H9 (cell line): ENCODE data around the gene ZC3H6. TPM values are rescaled to one million over a fixed set of nuclear protein-coding genes. Genes with fewer than 3 reads are reported as not detected.
A peak's percentile ranks its signal among the peaks of the same experiment; 100 is the strongest.

ENCODE experiments used
- DNase-seq: peaks from one replicate; pipeline ENCODE4 v3.0.0-alpha.2; 2017
- H2AFZ ChIP-seq: one replicate; pipeline ENCODE4 v1.6.1; 2013; ENCODE audit warnings: mild to moderate bottlenecking, low read length, control low read depth, moderate library complexity
- H2AK5ac ChIP-seq: 2 replicates; pipeline ENCODE4 v1.6.1; 2013; ENCODE audit warnings: low read length, control low read depth, mixed read lengths; ENCODE audit not compliant: insufficient read length
- H2BK120ac ChIP-seq: one replicate; pipeline ENCODE4 v1.6.1; 2013; ENCODE audit warnings: low read depth, mild to moderate bottlenecking, low read length, control low read depth, inconsistent platforms; ENCODE audit not compliant: poor library complexity, severe bottlenecking
- H2BK12ac ChIP-seq: 2 replicates; pipeline ENCODE4 v1.6.1; 2013; ENCODE audit warnings: low read length, control low read depth, mixed read lengths, low read depth; ENCODE audit not compliant: insufficient read length
- H2BK15ac ChIP-seq: 2 replicates; pipeline ENCODE4 v1.6.1; 2013; ENCODE audit warnings: low read depth, low read length, control low read depth
- H2BK20ac ChIP-seq: one replicate; pipeline ENCODE4 v1.6.1; 2013; ENCODE audit warnings: low read depth, mild to moderate bottlenecking, low read length, control low read depth, inconsistent platforms; ENCODE audit not compliant: poor library complexity, severe bottlenecking
- H2BK5ac ChIP-seq: 2 replicates; pipeline ENCODE4 v1.6.1; 2013; ENCODE audit warnings: low read length, control low read depth, mixed read lengths; ENCODE audit not compliant: insufficient read length
- H3K14ac ChIP-seq: 2 replicates; pipeline ENCODE4 v1.6.1; 2013; ENCODE audit warnings: low read length, control low read depth; ENCODE audit not compliant: insufficient read depth
- H3K18ac ChIP-seq: 2 replicates; pipeline ENCODE4 v1.6.1; 2013; ENCODE audit warnings: low read depth, mild to moderate bottlenecking, mixed read lengths, low read length, control low read depth; ENCODE audit not compliant: insufficient read length
- H3K23ac ChIP-seq: 2 replicates; pipeline ENCODE4 v1.6.1; 2013; ENCODE audit warnings: low read length, control low read depth, mixed read lengths, low read depth; ENCODE audit not compliant: insufficient read length
- H3K23me2 ChIP-seq: 2 replicates; pipeline ENCODE4 v1.6.1; 2013; ENCODE audit warnings: low read depth, mild to moderate bottlenecking, mixed read lengths, low read length, control low read depth; ENCODE audit not compliant: insufficient read length, poor library complexity, severe bottlenecking
- H3K27ac ChIP-seq: 2 replicates; pipeline ENCODE4 v1.5.1; 2013; ENCODE audit warnings: low read length, control low read depth, mixed read lengths, low read depth; ENCODE audit not compliant: insufficient read length
- H3K27me3 ChIP-seq: 2 replicates; pipeline ENCODE4 v1.6.1; 2013; ENCODE audit warnings: low read length, control low read depth, inconsistent platforms; ENCODE audit not compliant: insufficient read depth
- H3K4ac ChIP-seq: 2 replicates; pipeline ENCODE4 v1.6.1; 2013; ENCODE audit warnings: low read depth, mild to moderate bottlenecking, control low read depth, inconsistent platforms, low read length, moderate library complexity
- H3K4me1 ChIP-seq: 2 replicates; pipeline ENCODE4 v1.6.1; 2013; ENCODE audit warnings: low read length, control low read depth, inconsistent platforms; ENCODE audit not compliant: insufficient read depth
- H3K4me2 ChIP-seq: 2 replicates; pipeline ENCODE4 v1.6.1; 2013; ENCODE audit warnings: low read length, control low read depth, mixed read lengths; ENCODE audit not compliant: insufficient read length, insufficient read depth
- H3K56ac ChIP-seq: 2 replicates; pipeline ENCODE4 v1.6.1; 2013; ENCODE audit warnings: low read depth, mild to moderate bottlenecking, mixed read lengths, low read length, control low read depth; ENCODE audit not compliant: insufficient read length
- H3K79me1 ChIP-seq: 2 replicates; pipeline ENCODE4 v1.6.1; 2013; ENCODE audit warnings: low read depth, mild to moderate bottlenecking, moderate library complexity, low read length, control low read depth, inconsistent platforms; ENCODE audit not compliant: insufficient read depth, poor library complexity, severe bottlenecking
- H3K79me2 ChIP-seq: 2 replicates; pipeline ENCODE4 v1.6.1; 2013; ENCODE audit warnings: low read length, control low read depth, inconsistent platforms; ENCODE audit not compliant: insufficient read depth
- H3K9ac ChIP-seq: 2 replicates; pipeline ENCODE4 v1.6.1; 2013; ENCODE audit warnings: low read length, control low read depth, mixed read lengths; ENCODE audit not compliant: insufficient read length; ENCODE audit errors: extremely low read depth
- H3K9me3 ChIP-seq: one replicate; pipeline ENCODE4 v1.6.1; 2013; ENCODE audit warnings: low read depth, low read length, inconsistent platforms; ENCODE audit not compliant: control insufficient read depth
- H3T11ph ChIP-seq: one replicate; pipeline ENCODE4 v1.6.1; 2013; ENCODE audit warnings: mild to moderate bottlenecking, low read length, control low read depth, inconsistent platforms
- H4K20me1 ChIP-seq: one replicate; pipeline ENCODE4 v1.6.1; 2013; ENCODE audit not compliant: control insufficient read depth, insufficient read length, insufficient read depth
- H4K5ac ChIP-seq: 2 replicates; pipeline ENCODE4 v1.6.1; 2013; ENCODE audit warnings: low read depth, mild to moderate bottlenecking, mixed read lengths, low read length, control low read depth; ENCODE audit not compliant: insufficient read length
- H4K8ac ChIP-seq: replicated peaks from 2 replicates; pipeline ENCODE4 v1.6.1; 2013; ENCODE audit warnings: low read length, control low read depth, mixed read lengths, low read depth; ENCODE audit not compliant: insufficient read length
- H4K91ac ChIP-seq: 2 replicates; pipeline ENCODE4 v1.6.1; 2013; ENCODE audit warnings: low read depth, mild to moderate bottlenecking, moderate library complexity, mixed read lengths, low read length, control low read depth; ENCODE audit not compliant: insufficient read length
- H3K27ac Mint-ChIP-seq, 3 experiments: 2 replicates in 2 of 3; 3 replicates in 1 of 3; pipeline ENCODE4 v1.8.0; 2020 to 2021; ENCODE audit warnings: mixed read lengths in 3 of 3, mild to moderate bottlenecking in 1 of 3, moderate library complexity in 1 of 3
- H3K27me3 Mint-ChIP-seq: 2 replicates; pipeline ENCODE4 v1.8.0; 2021; ENCODE audit warnings: low read depth, mild to moderate bottlenecking, moderate library complexity, mixed read lengths
- H3K36me3 Mint-ChIP-seq, 3 experiments: 2 replicates in 2 of 3; 3 replicates in 1 of 3; pipeline ENCODE4 v1.8.0; 2020 to 2021; ENCODE audit warnings: low read depth in 3 of 3, mixed read lengths in 3 of 3; ENCODE audit not compliant: insufficient read depth in 1 of 3
- H3K4me1 Mint-ChIP-seq, 2 experiments: 2 replicates each; pipeline ENCODE4 v1.8.0; 2020; ENCODE audit warnings: mixed read lengths in 2 of 2
- H3K4me3 Mint-ChIP-seq, 2 experiments: 2 replicates in 1 of 2; 3 replicates in 1 of 2; pipeline ENCODE4 v1.8.0; 2020 to 2021; ENCODE audit warnings: mild to moderate bottlenecking in 2 of 2, mixed read lengths in 2 of 2, moderate library complexity in 1 of 2
- H3K9me3 Mint-ChIP-seq, 2 experiments: 2 replicates in 1 of 2; 3 replicates in 1 of 2; pipeline ENCODE4 v1.8.0; 2020; ENCODE audit warnings: mild to moderate bottlenecking in 2 of 2, mixed read lengths in 2 of 2, moderate library complexity in 1 of 2
- CTCF ChIP-seq: fragments of 200-600 bp; sonication (generic); conservative IDR thresholded peaks from 3 replicates; pipeline ENCODE4 v1.8.0; 2021; ENCODE audit warnings: antibody characterized with exemption, mild to moderate bottlenecking
- WGBS: extraction: QIAGEN DNeasy Blood & Tissue Kit; methylation state at CpG from one replicate; pipeline ENCODE4 v1.1.7; 2013; ENCODE audit warnings: missing lambda C conversion rate, low lambda C conversion rate, mixed read lengths; ENCODE audit not compliant: insufficient read length; ENCODE audit errors: extremely low coverage; 5-methylcytosine and 5-hydroxymethylcytosine counted together
- total RNA-seq: library from RNA; stranded (reverse); gene quantifications from 2 replicates; pipeline ENCODE4 v1.2.1, GENCODE V29; 2021

Gene ZC3H6
- total RNA-seq, 1 experiment from 2014 or later, result 3.5 TPM

GRCh38 chr2:112254466-112255240, 20.7 kb upstream of the ZC3H6 start, which contains the start of gene ZC3H8:
ZC3H8 (minus strand) TSS chr2:112255042; CDS start chr2:112254981, 61 bp downstream.
- Histone ChIP-seq H3K9ac (peak within 1 kb of the TSS; percentile 53), H2AK5ac (no peak within 1 kb of the TSS), H3K79me2 (no peaks in the 10 kb centered on the region), H3K56ac (no peak within 1 kb of the TSS), H2BK120ac (no peak within 1 kb of the TSS), H3T11ph (no peak within 1 kb of the TSS), H3K4ac (no peak within 1 kb of the TSS), H4K5ac (no peak within 1 kb of the TSS), H2BK5ac (no peak within 1 kb of the TSS), H2AFZ (no peak within 1 kb of the TSS), H3K79me1 (no peaks in the 10 kb centered on the region), H3K9me3 (no peaks in the 10 kb centered on the region), H4K91ac (no peak within 1 kb of the TSS), H2BK12ac (no peak within 1 kb of the TSS), H2BK20ac (no peak within 1 kb of the TSS), H3K27me3 (no peaks in the 10 kb centered on the region), H2BK15ac (no peak within 1 kb of the TSS), H3K14ac (peak within 1 kb of the TSS; percentile 68; the same call in 1 of the 2 replicates), H3K23ac (no peak within 1 kb of the TSS), H3K23me2 (peaks cover 3% of the 10 kb centered on the region), H4K8ac (no peak within 1 kb of the TSS), H4K20me1 (no peaks in the 10 kb centered on the region), H3K4me1 (peaks cover 1% of the 10 kb centered on the region; the same call in 1 of the 2 replicates), H3K18ac (peak within 1 kb of the TSS; percentile 61), H3K4me2 (peak within 1 kb of the TSS; percentile 94), H3K27ac (no peak within 1 kb of the TSS)
- Mint-ChIP-seq H3K27ac (0 out of 7 replicates have a peak within 1 kb of the TSS, but pooled peaks of 1 of the 3 experiments have one; percentile 31), H3K36me3 (no peaks in the 10 kb centered on the region), H3K4me1 (peaks cover 9 to 12% of the 10 kb centered on the region in 2 experiments), H3K9me3 (no peaks in the 10 kb centered on the region), H3K27me3 (peaks cover 2% of the 10 kb centered on the region; the same call in 1 of the 2 replicates), H3K4me3 (peak within 1 kb of the TSS; percentile 80 to 86)
- no CpG with 5 or more reads among the region's 68 CpGs for WGBS
- DNase-seq, result peak; percentile 93
- TF ChIP-seq CTCF, result no peak
